Endothelial cell of umbilical vein (primary cell): ENCODE data around the gene RFC3. TPM values are rescaled to one million over a fixed set of nuclear protein-coding genes. Genes with fewer than 3 reads are reported as not detected.

Experiments used
- BruUV-seq: library from RNA; stranded (reverse); fragments of 400-500 nt; replicated peaks from 2 replicates; lab custom pipeline; 2021; lab: Mats Ljungman, UMichigan
- CTCF ChIA-PET: fragments of 300-600, 350-600 bp; sonication (Branson Sonifier 250); formaldehyde crosslinking; loops from one replicate; lab custom pipeline; 2021; ENCODE audit warnings: antibody characterized with exemption, inconsistent platforms; lab: Charles Lee
- POLR2A ChIA-PET: fragments of 300-600, 350-600 bp; sonication (Branson Sonifier 250); formaldehyde crosslinking; loops from one replicate; lab custom pipeline; 2021; ENCODE audit warnings: antibody characterized with exemption, inconsistent platforms; lab: Charles Lee
- DNase-seq: peaks from one replicate; pipeline ENCODE4 v3.0.0-alpha.2; 2011; ENCODE audit warnings: low read depth, low spot score
- FAIRE-seq: peaks from 2 replicates; lab custom pipeline; 2011; peaks lifted over from hg19 to GRCh38; lab: Jason Lieb, UNC
- H2AFZ ChIP-seq: 2 replicates; pipeline ENCODE4 v1.6.0; 2012; ENCODE audit warnings: low read depth, low read length, control low read depth, inconsistent platforms
- H3K27ac ChIP-seq: 2 replicates; pipeline ENCODE4 v1.5.1; 2011; ENCODE audit warnings: low read depth, mild to moderate bottlenecking, control low read depth, low read length, moderate library complexity; ENCODE audit not compliant: insufficient read depth
- H3K27me3 ChIP-seq, 2 experiments: 2 replicates each; pipeline versions ENCODE4 v1.6.0 to v1.6.1; 2011; ENCODE audit warnings: low read length in 2 of 2, mixed read lengths in 1 of 2; ENCODE audit not compliant: control insufficient read depth in 2 of 2, insufficient read depth in 2 of 2
- H3K36me3 ChIP-seq, 2 experiments: 2 replicates in 1 of 2; 3 replicates in 1 of 2; pipeline ENCODE4 v1.5.1; 2011; ENCODE audit warnings: low read length in 2 of 2, mild to moderate bottlenecking in 1 of 2, moderate library complexity in 1 of 2; ENCODE audit not compliant: control insufficient read depth in 2 of 2, insufficient read depth in 2 of 2; ENCODE audit errors: extremely low read depth in 1 of 2
- H3K4me1 ChIP-seq: 3 replicates; pipeline ENCODE4 v1.5.1; 2011; ENCODE audit warnings: mild to moderate bottlenecking, low read length; ENCODE audit not compliant: control insufficient read depth, insufficient read depth; ENCODE audit errors: extremely low read depth
- H3K4me2 ChIP-seq: 2 replicates; pipeline ENCODE4 v1.6.1; 2011; ENCODE audit warnings: low read length, control low read depth, mixed read lengths; ENCODE audit not compliant: insufficient read depth
- H3K4me3 ChIP-seq, 3 experiments: fragments of 200-600 bp in 1 of 3; sonication (generic), shearing (Covaris generic) in 1 of 3; replicated peaks in 1 of 3; 2 replicates each; pipeline ENCODE4 v1.5.1; 2011 to 2016; ENCODE audit warnings: control low read depth in 3 of 3, low read length in 3 of 3, mild to moderate bottlenecking in 2 of 3, inconsistent platforms in 1 of 3, low read depth in 1 of 3, moderate library complexity in 1 of 3; ENCODE audit not compliant: insufficient read depth in 1 of 3
- H3K79me2 ChIP-seq: 2 replicates; pipeline ENCODE4 v1.6.0; 2012; ENCODE audit warnings: low read length, inconsistent platforms; ENCODE audit not compliant: control insufficient read depth, insufficient read depth
- H3K9ac ChIP-seq: replicated peaks from 2 replicates; pipeline ENCODE3; 2011; ENCODE audit warnings: low read length, control low read depth; ENCODE audit not compliant: insufficient read depth; ENCODE audit errors: extremely low read depth
- H3K9me1 ChIP-seq: replicated peaks from 3 replicates; pipeline ENCODE4 v1.6.0; 2011; ENCODE audit warnings: mild to moderate bottlenecking, low read length; ENCODE audit not compliant: control insufficient read depth, insufficient read depth; ENCODE audit errors: extremely low read depth
- H3K9me3 ChIP-seq: replicated peaks from 2 replicates; pipeline ENCODE4 v1.5.1; 2012; ENCODE audit warnings: low read length, inconsistent platforms; ENCODE audit not compliant: control insufficient read depth, insufficient read depth
- H4K20me1 ChIP-seq: replicated peaks from 2 replicates; pipeline ENCODE3; 2011; ENCODE audit warnings: mild to moderate bottlenecking, low read length; ENCODE audit not compliant: control insufficient read depth, insufficient read depth; ENCODE audit errors: extremely low read depth
- CTCF ChIP-seq, 2 donors: IDR thresholded peaks; 1 replicate in 1 of 2; 2 replicates in 1 of 2; pipeline ENCODE4 v1.5.1; 2011; ENCODE audit warnings: low read length in 2 of 2, mild to moderate bottlenecking in 2 of 2, moderate library complexity in 2 of 2, control low read depth in 1 of 2, inconsistent platforms in 1 of 2, low read depth in 1 of 2; ENCODE audit not compliant: insufficient read depth in 1 of 2; ENCODE audit errors: extremely low read depth in 1 of 2
- JUN ChIP-seq: IDR thresholded peaks from 2 replicates; pipeline ENCODE4 v1.6.1; 2011; ENCODE audit warnings: borderline replicate concordance, low read depth; ENCODE audit not compliant: insufficient read length, insufficient read depth
- MAX ChIP-seq: IDR thresholded peaks from 2 replicates; pipeline ENCODE4 v1.6.1; 2011; ENCODE audit not compliant: insufficient read depth, insufficient read length
- MYC ChIP-seq: IDR thresholded peaks from one replicate; pipeline ENCODE4 v1.6.1; 2011; ENCODE audit warnings: mild to moderate bottlenecking, low read depth, low read length
- POLR2A ChIP-seq: IDR thresholded peaks from 2 replicates; pipeline ENCODE4 v1.6.1; 2012; ENCODE audit warnings: low read depth, mild to moderate bottlenecking, control low read depth, low read length
- POLR2AphosphoS5 ChIP-seq: IDR thresholded peaks from 2 replicates; pipeline ENCODE4 v1.6.1; 2012; ENCODE audit warnings: low read depth, mild to moderate bottlenecking, control low read depth, low read length, moderate library complexity; ENCODE audit not compliant: insufficient read depth
- dilution Hi-C: fragments of 300-500 bp; cut with MboI; formaldehyde crosslinking; loops from one replicate; pipeline ENCODE4 v1.15.0; 2019; ENCODE audit warnings: low sequenced_read_pairs; ENCODE audit not compliant: extremely low pct_ligation_motif_present
- intact Hi-C: fragments of 100-400 bp; cut with micrococcal nuclease; formaldehyde crosslinking; loops from one replicate; pipeline ENCODE4 v1.10.0; 2022
- polyA plus RNA-seq, 4 experiments: library from polyadenylated mRNA; depleted of rRNA in 3 of 4; stranded (reverse) in 3 of 4; unstranded in 1 of 4; fragments of >200 nt; gene quantifications; 2 replicates each; pipeline versions ENCODE4 v1.2.1 to v1.2.3, GENCODE V29; 2011 to 2012; ENCODE audit warnings: missing spikeins in 1 of 4
- total RNA-seq: library from RNA; stranded (reverse); gene quantifications from 2 replicates; pipeline ENCODE4 v1.2.3, GENCODE V29; 2021

Gene RFC3
- total and polyA plus RNA-seq, 2 donors (not counting 3 experiments of a cell fraction or from before 2014, with no cell fraction given), result 7.3 to 17.9 TPM

- FAIRE-seq (no peak), DNase-seq (no peak)
- Histone ChIP-seq H3K4me2 (no peak overlapping the region), H3K9me1 (no peaks in the 10 kb centered on the region), H3K4me1 (no peaks in the 10 kb centered on the region), H3K4me3 (no peak overlapping the region), H3K27me3 (no peaks in the 10 kb centered on the region), H3K9ac (no peak overlapping the region), H2AFZ (no peak overlapping the region), H3K79me2 (no peaks in the 10 kb centered on the region), H4K20me1 (no peaks in the 10 kb centered on the region), H3K27ac (no peak overlapping the region), H3K9me3 (no peaks in the 10 kb centered on the region), H3K36me3 (no peaks in the 10 kb centered on the region)
- no TSS peak for BruUV-seq
- POLR2A ChIA-PET, result no interaction called here
- TF ChIP-seq POLR2A, result no peak
- no peak for TF ChIP-seq MYC
- TF ChIP-seq MAX, result no peak
- no peak for TF ChIP-seq JUN
- TF ChIP-seq CTCF (IDR thresholded peaks at IDR 0.05; ENCODE audit: extremely low read depth in 1 of 2, insufficient read depth in 1 of 2, low read depth in 1 of 2, low read length in 2 of 2), result no peak
- CTCF ChIA-PET, result no interaction called here
- intact Hi-C loops, result no loop called here
- dilution Hi-C loops, result no loop called here
These were observed 20.7 kb downstream of the RFC3 start for GRCh38 chr13:33838647-33839046.

- CTCF ChIA-PET, result interaction anchor here (0.8 to 1.8 kb wide), 2 partner anchors 9 kb away, joined by 3 to 6 read pairs; no protein-coding TSS in a partner anchor
These were observed 22.5 kb downstream of the RFC3 start for GRCh38 chr13:33840402-33840801.

More at GRCh38 chr13:33840402-33840801, 22.5 kb downstream of the RFC3 start:
- no peak overlapping the region for H3K4me3 ChIP-seq
- H3K27me3 ChIP-seq, result no peaks in the 10 kb centered on the region
- no peaks in the 10 kb centered on the region for H3K79me2 ChIP-seq
- DNase-seq, result no peak
- no peaks in the 10 kb centered on the region for H4K20me1 ChIP-seq
- H2AFZ ChIP-seq, result no peak overlapping the region
- no peaks in the 10 kb centered on the region for H3K36me3 ChIP-seq
- no peak overlapping the region for H3K9ac ChIP-seq
- H3K9me3 ChIP-seq, result no peaks in the 10 kb centered on the region
- no peak overlapping the region for H3K27ac ChIP-seq
- BruUV-seq, result no TSS peak
- no peak for TF ChIP-seq CTCF (IDR thresholded peaks at IDR 0.05; ENCODE audit: extremely low read depth in 1 of 2, insufficient read depth in 1 of 2, low read depth in 1 of 2, low read length in 2 of 2)
- TF ChIP-seq JUN, result no peak
- TF ChIP-seq POLR2AphosphoS5, result no peak
- no peak for TF ChIP-seq POLR2A
- TF ChIP-seq MYC, result no peak
- POLR2A ChIA-PET, result no interaction called here
- no peaks in the 10 kb centered on the region for H3K4me1 ChIP-seq
- intact Hi-C loops, result no loop called here
- no peak overlapping the region for H3K4me2 ChIP-seq
- dilution Hi-C loops, result no loop called here
- H3K9me1 ChIP-seq, result no peaks in the 10 kb centered on the region
- FAIRE-seq, result no peak
